ENCODE measurements around the gene FREY1.

FREY1 gene

GRCh38 chr11:45925550-45925949 is 18.5 kb upstream of the FREY1 start:
- TF ChIP-seq CTCF (IDR thresholded peaks at IDR 0.05; ENCODE audit: low read depth, low read length, missing control alignments) = no peak
- in situ Hi-C loops (cut with HindIII; ENCODE audit: low sequenced_read_pairs) = no loop called here
- DNase-seq (ENCODE audit: low read depth) = no peak
- no peak overlapping the region for H3K4me3 ChIP-seq (ENCODE audit: low read depth, low read length)

- DNase-seq (ENCODE audit: low read depth) = no peak
- TF ChIP-seq CTCF (IDR thresholded peaks at IDR 0.05; ENCODE audit: low read depth, low read length, missing control alignments) = no peak
- H3K4me3 ChIP-seq (ENCODE audit: low read depth, low read length) = no peak overlapping the region
- in situ Hi-C loops (cut with HindIII; ENCODE audit: low sequenced_read_pairs) = no loop called here
Observed at GRCh38 chr11:45924927-45925326, 17.9 kb upstream of the FREY1 start.

- DNase-seq (ENCODE audit: low read depth) = no peak
- no peak for TF ChIP-seq CTCF (IDR thresholded peaks at IDR 0.05; ENCODE audit: low read depth, low read length, missing control alignments)
- in situ Hi-C loops (cut with HindIII; ENCODE audit: low sequenced_read_pairs) = no loop called here
- no peak overlapping the region for H3K4me3 ChIP-seq (ENCODE audit: low read depth, low read length)
Observed at GRCh38 chr11:45924036-45924915, 17.2 kb upstream of the FREY1 start.

DNA sequence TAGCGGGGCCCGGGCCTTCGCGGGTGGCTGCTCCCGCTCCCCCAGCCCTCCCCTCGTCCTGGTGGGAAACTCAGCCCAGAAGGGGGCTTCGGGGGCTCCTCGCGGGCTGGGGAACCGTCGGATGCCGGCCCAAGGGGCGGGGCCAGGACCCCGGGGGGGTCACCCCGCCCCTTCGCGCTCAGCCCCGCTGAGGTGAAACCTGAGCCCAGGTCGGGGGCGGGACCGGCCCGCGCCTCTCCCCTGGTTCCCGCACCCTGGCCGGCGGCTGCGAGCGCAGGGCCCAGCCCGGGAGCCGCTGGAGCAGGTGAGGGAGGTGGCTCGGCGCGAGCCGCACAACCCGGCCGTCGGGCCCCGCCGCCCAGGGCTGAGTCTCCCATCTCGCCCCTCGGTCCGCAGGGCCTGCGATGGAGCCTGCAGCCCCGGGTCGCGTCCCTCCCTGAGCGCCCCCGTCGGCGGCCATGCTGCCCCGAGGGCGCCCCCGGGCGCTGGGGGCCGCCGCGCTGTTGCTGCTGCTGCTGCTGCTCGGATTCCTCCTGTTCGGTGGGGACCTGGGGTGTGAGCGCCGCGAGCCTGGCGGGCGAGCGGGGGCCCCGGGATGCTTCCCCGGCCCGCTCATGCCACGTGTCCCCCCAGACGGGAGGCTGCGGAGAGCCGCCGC is 15.5 kb upstream of the FREY1 start, which contains the start of gene LARGE2:
Gene LARGE2, plus strand, starts transcription at position 232 of the 658 bp plus-strand sequence. Its CDS starts 227 bp downstream, at position 459.
- no peak for DNase-seq (ENCODE audit: low read depth)
- in situ Hi-C loops (cut with HindIII; ENCODE audit: low sequenced_read_pairs) = no loop called here
- H3K4me3 ChIP-seq (ENCODE audit: low read depth, low read length) = no peak within 1 kb of the TSS
- TF ChIP-seq CTCF (IDR thresholded peaks at IDR 0.05; ENCODE audit: low read depth, low read length, missing control alignments) = no peak

DNA sequence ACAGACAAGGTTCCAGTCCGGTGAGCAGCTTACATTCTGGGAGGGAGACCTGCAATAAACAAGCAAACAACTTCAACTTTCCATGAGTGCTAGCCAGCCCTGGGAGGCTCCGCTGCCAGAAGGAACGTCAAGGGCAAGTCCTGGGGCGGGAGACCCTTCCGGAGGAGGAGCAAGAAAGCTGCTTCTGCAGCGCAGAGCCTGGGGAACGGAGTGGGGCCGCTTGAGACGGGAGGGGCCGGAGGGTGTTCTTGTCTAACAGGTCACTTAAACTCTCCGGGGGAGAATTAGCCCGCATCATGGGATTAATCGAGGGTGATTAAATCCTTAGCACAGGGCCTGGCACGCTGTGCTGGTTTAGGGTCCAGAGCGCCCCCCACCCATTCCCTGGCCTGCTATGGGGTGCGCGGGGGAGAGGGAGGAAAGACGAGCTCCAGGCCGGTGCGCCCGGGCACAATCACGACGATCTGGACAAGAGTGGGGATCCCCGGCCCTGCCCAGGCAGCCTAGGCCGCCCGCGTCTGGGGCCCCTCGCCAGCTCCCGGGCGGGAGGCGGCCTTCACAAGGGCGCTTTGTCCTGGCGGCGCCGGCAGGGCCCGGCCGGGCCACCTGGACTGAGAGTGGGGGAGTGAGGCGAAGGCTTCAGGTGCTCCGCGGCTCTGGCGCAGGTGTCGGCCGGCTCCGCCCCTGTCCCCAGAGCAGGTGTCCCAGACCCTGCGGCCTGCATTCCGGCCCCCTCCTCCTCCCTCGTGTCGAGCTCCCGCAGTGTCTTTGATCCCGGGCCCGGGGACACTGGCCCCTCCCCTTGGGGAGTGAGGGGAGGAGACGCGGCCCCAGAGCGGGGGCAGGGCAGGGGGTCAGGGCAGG is 14.7 kb upstream of the FREY1 start:
- DNase-seq (ENCODE audit: low read depth) = no peak
- in situ Hi-C loops (cut with HindIII; ENCODE audit: low sequenced_read_pairs) = no loop called here
- H3K4me3 ChIP-seq (ENCODE audit: low read depth, low read length) = no peak overlapping the region
- TF ChIP-seq CTCF (IDR thresholded peaks at IDR 0.05; ENCODE audit: low read depth, low read length, missing control alignments) = no peak

Data from astrocyte of the cerebellum (primary cell).